GM12892 (cell line): Measurements from ENCODE around the gene PRTN3.

Experiments used
- POLR2A ChIP-seq: IDR thresholded peaks from 2 replicates; pipeline ENCODE4 v1.6.1; 2011; ENCODE audit warnings: low read depth, low read length, control low read depth
- POLR2AphosphoS5 ChIP-seq: IDR thresholded peaks from 2 replicates; pipeline ENCODE4 v1.6.1; 2011; ENCODE audit warnings: low read depth, low read length, control low read depth
- TAF1 ChIP-seq: IDR thresholded peaks from 2 replicates; pipeline ENCODE4 v1.6.1; 2011; ENCODE audit warnings: low read depth, mild to moderate bottlenecking, control low read depth, low read length, borderline replicate concordance

DNA sequence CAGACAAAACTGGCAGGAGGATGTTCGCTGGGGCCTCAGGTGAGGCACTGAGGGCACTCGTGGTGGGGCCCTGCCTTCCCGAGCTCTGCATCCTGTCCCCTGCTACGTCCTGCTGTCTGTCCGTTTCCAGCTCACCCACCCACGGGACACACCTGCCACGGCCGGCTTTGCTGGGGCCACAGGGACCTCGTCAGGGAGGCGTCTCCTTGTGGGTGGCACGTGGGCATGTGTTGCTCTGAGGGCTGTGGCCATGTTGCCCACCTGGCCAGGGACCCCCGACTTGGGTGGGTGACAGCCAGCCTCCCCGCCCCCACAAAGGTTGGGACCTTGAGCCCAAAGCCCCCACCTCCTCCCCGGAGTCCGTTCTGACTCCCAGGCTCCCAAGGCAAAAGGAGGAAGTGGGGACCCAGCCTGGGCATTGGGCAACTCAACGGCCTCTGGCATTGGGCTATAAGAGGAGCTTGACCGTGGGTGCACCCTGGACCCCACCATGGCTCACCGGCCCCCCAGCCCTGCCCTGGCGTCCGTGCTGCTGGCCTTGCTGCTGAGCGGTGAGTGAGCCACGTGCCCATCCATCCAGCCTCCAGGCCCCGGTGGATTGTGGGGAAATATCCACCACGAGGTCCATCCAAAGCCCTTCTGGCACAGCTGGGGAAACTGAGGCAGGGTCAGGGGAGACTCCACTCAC is at the start of gene PRTN3:
- TF ChIP-seq POLR2A (no peak), POLR2AphosphoS5 (no peak), TAF1 (no peak)
